GM18508 (cell line): ENCODE data around the gene ABHD13.
A peak's percentile ranks its signal among the peaks of the same experiment; 100 is the strongest.
"Not testable (repeated sequence)": the region's sequence is repeated elsewhere in the genome, so short reads cannot be mapped to it uniquely, and the experiment has no call there.

Experiments used
- ATAC-seq: cut with Tn5 transposase; IDR thresholded peaks from one replicate; pipeline ENCODE4 v1.9.1; 2021; ENCODE audit warnings: moderate number of reproducible peaks; ENCODE audit not compliant: insufficient read depth, unreplicated experiment

ABHD13 gene

GRCh38 chr13:108218044-108218974 is at the start of gene ABHD13:
Gene ABHD13, plus strand, starts transcription at chr13:108218392. Its CDS starts 10,827 bp downstream, at chr13:108229219.
- peak; percentile 72 for ATAC-seq

GRCh38 chr13:108168929-108169328 is 49.3 kb upstream of the ABHD13 start:
- ATAC-seq: no peak

- ATAC-seq: no peak
Measured at GRCh38 chr13:108176685-108177274, 41.4 kb upstream of the ABHD13 start.

DNA sequence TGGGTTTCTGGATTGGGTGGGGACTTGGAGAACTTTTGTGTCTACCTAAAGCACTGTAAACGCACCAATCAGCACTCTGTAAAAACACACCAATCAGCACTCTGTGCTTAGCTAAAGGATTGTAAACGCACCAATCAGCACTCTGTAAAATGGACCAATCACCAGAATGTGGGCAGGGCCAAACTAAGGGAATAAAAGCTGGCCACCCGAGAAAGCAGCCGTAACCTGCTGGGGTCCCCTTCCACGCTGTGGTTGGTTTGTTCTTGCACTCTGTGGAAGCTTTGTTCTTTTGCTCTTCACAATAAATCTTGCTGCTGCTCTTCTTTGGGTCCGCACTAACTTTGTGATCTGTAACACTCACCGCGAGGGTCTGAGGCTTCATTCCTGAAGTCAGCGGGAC is 40.1 kb upstream of the ABHD13 start:
- ATAC-seq: no peak

DNA sequence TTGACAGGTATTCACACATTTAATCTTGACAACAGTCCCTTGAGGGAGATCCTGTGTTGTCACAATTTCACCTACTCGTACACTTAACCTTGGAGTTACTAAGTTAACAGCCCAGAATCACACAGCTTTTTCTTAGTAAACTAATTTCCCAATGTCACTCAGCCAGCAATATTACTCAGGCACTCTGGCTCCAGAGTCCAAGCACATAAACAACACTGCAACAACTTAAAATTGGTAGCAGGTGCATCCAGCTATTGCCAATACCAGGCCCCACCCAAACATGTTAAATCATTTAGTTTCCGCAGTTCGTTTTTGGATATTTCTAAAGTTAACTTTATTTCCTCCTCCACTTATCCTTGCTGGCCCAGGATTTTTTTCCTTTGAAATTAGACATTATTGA is 35.5 kb upstream of the ABHD13 start:
- no peak for ATAC-seq

GRCh38 chr13:108185223-108185622 is 33.0 kb upstream of the ABHD13 start:
- no peak for ATAC-seq

DNA sequence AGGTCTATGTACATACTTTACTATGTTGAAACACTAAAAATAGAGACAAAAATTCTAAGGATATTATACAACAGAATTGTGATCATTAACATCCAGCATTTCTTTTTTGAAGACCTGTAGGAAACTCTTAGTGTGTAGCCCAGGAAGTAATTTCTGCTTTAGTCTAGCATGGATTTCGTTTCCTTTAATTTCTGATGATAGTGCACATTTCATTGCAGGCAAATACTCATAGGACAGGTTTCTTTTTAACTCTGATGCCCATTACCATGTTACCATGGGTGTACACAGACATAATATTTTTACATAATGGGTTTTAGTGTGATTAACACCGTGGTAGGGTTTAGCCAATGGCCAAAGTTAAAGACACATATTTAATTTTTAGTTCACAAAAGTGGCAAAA is 29.9 kb upstream of the ABHD13 start:
- no peak for ATAC-seq

DNA sequence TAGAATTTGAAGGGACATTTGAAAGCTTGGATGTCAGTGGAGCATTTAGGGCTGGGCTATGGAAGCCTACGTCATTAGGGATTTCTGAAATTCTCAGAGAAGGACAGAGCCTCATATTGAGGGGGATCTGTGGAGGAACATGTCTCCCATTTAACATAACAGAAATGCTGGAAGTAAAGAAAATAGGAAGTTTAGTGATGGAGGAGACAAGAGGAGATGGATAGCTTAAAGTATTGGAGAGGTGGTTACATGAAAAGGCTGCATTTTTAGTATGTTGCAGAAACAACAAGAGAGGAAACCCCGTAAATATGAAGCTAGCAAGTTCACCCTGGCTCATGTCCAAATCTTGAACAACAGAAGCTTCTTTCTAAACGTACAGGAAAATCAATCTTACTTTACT is 27.3 kb upstream of the ABHD13 start:
- no peak for ATAC-seq

- ATAC-seq: no peak
Measured at GRCh38 chr13:108193806-108194205, 24.4 kb upstream of the ABHD13 start.

DNA sequence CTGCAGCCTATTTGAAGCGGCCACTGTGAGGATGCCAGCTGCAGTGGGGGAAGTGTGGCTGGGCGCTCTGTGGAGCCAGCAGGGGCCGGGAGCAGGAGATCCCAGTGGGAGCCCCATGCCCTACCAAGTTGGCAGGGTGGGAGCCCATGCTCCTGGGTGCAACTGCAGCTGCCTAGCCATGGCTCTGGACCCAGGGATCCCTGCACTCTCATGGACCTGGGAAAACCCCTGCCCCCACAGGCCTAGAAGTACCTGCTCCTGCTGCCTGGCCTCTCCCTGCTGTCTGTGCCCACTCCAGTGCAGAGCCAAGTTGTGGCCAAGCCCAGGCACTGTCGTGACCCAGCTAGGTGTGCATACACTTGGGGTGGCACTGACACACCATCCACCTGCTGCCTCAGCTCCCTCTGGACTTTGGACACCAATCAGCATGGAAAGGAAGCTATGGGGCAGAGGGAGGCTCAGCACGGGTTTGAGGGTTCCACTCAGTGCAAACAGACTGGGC is 23.7 kb upstream of the ABHD13 start:
- no peak for ATAC-seq

GRCh38 chr13:108195146-108195545 is 23.0 kb upstream of the ABHD13 start:
- no peak for ATAC-seq

DNA sequence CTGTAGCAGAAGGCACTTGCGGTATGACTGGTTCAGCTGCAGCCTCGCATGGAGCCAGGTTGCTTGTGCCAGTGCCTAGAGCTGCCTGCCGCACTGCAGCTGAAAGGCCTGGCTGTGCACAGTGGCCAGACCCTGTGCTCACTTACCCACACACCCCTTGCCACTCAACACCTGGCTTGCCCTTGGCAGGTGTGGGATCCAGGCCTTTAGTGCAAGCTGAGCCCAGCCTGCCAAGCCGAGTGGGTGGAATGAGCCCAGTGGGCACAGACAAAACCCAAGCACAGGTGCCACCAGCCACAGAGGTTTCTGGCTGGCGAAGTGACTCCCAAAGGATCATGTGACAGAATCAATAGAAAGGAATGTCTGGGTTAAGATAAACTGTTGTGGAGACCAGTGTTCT is 22.3 kb upstream of the ABHD13 start:
- no peak for ATAC-seq

GRCh38 chr13:108200781-108201398 is 17.3 kb upstream of the ABHD13 start:
- ATAC-seq: no peak

GRCh38 chr13:108210551-108210950 is 7.6 kb upstream of the ABHD13 start:
- no peak for ATAC-seq

DNA sequence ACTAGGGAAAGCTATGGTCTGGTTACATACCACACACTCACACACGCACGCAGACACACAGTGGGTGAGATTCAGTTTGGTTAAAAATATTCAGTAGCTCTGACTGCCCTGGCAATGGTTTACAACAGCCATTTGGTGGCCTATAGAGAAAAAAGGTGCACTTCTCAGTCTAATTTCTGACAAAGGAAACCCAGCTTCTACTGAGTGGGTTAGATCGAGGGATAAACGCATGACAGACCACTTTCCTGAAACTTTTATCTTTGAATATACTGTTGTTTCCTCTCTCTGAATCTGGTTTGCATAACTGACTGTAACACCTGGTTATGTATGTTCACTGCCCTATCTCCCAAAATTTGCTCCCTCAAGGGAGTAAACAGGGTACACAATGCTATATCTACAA is 5.3 kb upstream of the ABHD13 start:
- peak; percentile 32 for ATAC-seq

GRCh38 chr13:108213946-108214345 is 4.2 kb upstream of the ABHD13 start:
- no peak for ATAC-seq

DNA sequence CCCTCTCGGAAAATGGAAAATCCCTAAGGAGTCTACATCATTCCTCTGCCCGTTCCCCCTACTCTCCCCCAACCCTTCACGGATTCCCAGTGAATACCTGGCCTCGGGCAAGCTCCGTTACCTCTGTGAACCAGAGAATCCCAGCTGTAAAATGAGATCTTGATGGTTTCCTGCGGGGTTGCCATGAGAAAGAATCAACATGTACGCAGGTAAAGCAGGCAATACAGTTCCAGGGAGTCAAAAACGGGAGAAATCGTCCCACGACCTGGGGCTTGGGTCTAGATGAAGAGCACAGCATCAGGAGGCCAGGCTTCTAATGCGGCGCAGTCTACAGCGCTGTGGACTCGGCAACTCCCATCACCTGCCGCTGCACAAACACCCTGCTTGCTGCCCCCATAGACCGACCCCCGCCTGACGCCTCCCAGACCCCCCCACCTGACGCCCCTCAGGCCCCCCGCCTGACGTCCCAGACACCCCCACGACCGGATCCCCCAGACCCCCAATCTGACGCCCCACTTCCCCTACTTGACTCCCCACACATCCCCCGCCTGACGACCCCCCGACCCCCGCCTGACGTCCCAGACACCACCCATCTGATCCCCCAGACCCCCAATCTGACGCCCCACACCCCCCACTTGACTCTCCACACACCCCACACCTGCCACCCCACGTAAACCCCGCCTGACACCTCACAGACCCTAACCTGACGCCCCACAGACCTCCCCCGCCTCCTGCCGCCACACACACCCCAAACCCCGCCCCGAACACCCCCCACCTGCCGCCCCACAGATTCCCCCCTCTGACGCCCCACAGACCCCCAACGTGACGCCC is 3.5 kb upstream of the ABHD13 start:
- ATAC-seq: no peak

GRCh38 chr13:108215436-108215835 is 2.8 kb upstream of the ABHD13 start, which contains the start of gene LIG4:
Gene LIG4, minus strand, starts transcription at chr13:108215536. Its CDS starts 4,268 bp downstream, at chr13:108211268.
- peak; percentile 51 for ATAC-seq

- not testable (repeated sequence) for ATAC-seq
Measured at GRCh38 chr13:108217307-108218043, 717 bp upstream of the ABHD13 start.
